GM18505 (cell line): ENCODE data around the gene IL3RA.
"Not testable (repeated sequence)": the region's sequence is repeated elsewhere in the genome, so short reads cannot be mapped to it uniquely, and the experiment has no call there.

Experiments used
- ATAC-seq: cut with Tn5 transposase; IDR thresholded peaks from one replicate; pipeline ENCODE4 v1.9.1; 2021; ENCODE audit not compliant: unreplicated experiment
- POLR2A ChIP-seq: IDR thresholded peaks from 4 replicates; pipeline ENCODE4 v1.6.1; 2011; ENCODE audit warnings: borderline replicate concordance; ENCODE audit not compliant: insufficient read depth, insufficient read length; ENCODE audit errors: extremely low read depth

IL3RA gene

DNA sequence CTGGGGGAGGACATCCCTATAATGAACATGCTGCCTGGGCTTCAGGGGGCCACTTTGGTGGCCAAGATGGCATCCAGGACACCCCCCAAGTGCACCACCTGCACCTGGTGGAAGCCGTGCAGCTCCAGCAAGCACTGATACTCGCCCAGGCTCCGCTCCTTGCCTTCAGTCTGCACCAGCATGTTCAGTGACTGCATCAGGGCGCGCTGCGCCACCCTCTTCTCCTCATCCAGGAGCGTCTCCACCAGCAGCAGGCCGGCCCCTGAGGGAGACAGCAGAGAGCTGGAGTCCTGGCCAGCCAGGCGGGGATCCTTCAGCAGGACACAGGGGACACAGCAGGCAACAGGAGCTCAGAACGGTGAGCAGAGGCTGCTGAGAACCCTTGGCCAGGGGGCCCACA, 66.6 kb downstream of the IL3RA start:
- no peak for TF ChIP-seq POLR2A
- no peak for ATAC-seq

DNA sequence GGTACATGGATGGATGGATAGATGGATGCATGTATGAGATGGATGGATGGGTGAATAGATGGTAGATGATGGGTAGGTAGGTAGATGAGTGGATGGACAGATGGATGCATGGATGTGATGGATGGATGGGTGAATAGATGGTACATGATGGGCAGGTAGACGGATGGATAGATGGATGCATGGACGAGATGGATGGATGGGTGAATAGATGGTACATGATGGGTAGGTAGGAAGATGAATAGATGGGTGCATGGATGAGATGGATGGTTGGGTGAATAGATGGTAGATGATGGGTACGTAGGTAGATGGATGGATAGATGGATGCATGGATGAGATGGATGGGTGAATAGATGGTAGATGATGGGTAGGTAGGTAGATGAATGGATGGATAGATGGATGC, 67.3 kb downstream of the IL3RA start:
- ATAC-seq = not testable (repeated sequence)

GRCh38 chrX:1405769-1406168, 69.2 kb downstream of the IL3RA start:
- not testable (repeated sequence) for ATAC-seq

GRCh38 chrX:1407035-1407434, 70.5 kb downstream of the IL3RA start:
- ATAC-seq = no peak
- no peak for TF ChIP-seq POLR2A

- no peak for TF ChIP-seq POLR2A
- no peak for ATAC-seq
Measured at GRCh38 chrX:1411326-1411725, 74.7 kb downstream of the IL3RA start.

DNA sequence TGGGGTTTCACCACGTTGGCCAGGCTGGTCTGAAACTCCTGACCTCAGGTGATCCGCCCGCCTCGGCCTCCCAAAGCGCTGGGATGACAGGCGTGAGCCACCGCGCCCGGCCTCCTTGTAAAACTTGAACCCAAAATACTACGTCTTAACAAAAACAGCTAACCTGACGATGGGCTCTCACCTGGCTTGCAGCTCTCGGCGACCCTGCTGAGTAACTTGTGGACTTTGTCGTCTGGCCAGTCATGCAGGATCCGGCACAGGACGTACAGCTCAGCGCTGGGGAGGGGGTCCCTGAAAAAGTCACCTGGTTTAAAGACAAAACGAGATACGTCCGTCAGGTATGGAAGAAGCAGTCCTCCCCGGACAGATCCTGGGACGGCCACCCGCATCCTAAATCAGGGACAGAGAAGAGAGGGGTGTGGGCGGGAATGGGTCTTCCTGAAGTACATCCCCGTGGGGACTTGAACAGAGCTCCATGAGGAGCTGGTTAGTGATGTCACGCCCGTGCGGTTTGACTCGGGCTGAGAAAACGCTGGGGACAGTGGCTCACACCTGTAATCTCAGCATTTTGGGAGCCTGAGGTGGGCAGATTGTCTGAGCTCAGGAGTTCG, 76.1 kb downstream of the IL3RA start:
- no peak for TF ChIP-seq POLR2A
- no peak for ATAC-seq

- no peak for TF ChIP-seq POLR2A
- ATAC-seq = no peak
Measured at GRCh38 chrX:1416327-1416784, 79.8 kb downstream of the IL3RA start.

- no peak for ATAC-seq
- TF ChIP-seq POLR2A = peak; percentile 2
Measured at GRCh38 chrX:1416965-1417760, 80.6 kb downstream of the IL3RA start.

DNA sequence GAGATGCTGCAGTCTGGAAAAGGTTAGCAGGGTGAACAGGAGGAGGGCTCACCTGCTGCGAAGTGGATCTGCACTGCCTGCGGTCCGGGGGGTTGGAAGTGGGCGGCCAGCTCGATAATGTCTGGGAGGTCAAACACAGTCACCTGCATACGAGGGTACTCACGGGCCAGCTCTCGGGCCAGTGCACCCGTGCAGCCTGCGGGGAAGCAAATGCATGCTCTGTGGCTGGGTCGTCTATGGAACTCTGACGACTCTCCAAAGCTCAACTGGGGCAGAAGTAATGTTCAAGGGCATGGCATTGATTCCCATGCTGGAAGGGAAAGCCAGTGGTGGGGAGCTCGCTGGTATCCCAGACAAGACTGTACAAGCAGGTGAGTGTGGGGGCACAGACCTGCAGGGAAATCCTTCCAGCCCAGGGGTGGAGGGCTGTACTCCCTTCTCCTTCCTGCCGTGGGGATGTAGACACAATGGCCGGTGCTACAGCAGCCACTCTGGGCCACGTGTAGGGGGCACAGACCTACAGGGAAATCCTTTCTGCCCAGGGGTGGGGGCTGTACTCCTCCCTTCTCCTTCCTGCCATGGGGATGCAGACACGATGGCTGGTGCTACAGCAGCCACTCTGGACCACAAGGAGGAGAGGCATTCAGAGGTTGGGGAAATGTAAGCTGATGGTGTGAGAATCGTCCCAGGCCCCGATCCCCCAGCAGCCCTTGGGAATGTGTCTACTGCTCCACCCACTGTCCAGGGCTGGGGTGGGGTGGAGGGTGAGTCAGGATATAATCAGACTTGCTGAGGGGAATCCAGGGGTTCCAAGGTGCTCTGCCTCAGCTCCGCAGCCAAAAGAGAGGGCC, 81.6 kb downstream of the IL3RA start:
- no peak for TF ChIP-seq POLR2A
- ATAC-seq = no peak

- ATAC-seq = no peak
- peak; percentile 47 for TF ChIP-seq POLR2A
Measured at GRCh38 chrX:1418901-1419544, 82.4 kb downstream of the IL3RA start.

DNA sequence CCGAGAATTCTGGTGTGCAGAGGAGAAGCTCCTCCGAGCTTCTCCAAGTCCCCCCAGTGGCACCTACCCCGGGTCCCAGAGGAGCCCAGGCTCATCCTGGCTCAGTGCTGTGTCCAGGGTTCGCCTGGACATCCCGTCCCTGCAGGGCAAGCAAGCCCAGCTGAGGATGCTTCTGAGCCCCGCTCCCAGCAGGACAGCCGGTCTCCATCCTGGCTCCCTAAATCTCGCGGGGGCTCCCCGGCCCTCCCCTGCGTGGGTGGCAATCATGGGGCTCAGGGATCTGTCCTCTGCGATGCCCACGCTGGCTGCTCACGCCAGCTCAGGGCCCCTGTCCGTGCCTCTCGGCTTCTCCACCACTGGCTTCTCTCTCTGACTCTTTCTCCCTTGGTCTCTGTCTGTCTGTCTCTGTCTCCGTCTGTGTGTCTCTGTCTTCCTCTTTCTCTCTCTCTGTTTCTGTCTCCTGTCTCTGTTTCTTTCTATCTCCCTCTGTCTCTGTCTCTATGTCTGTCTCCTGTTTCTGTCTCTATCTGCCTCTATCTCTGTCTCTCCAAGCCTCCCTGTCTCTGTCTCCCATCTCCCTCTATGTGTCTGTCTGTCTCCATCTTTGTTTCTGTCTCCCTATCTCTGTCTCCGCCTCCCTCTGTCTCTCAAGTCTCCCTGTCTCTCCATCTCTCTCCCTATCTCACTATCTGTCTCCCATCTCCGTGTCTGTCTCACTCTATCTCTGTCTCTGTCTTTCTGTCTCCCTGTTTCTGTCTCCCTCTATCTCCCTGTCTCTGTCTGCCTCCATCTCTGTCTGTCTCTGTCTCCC, 83.2 kb downstream of the IL3RA start:
- ATAC-seq = no peak
- TF ChIP-seq POLR2A = no peak

DNA sequence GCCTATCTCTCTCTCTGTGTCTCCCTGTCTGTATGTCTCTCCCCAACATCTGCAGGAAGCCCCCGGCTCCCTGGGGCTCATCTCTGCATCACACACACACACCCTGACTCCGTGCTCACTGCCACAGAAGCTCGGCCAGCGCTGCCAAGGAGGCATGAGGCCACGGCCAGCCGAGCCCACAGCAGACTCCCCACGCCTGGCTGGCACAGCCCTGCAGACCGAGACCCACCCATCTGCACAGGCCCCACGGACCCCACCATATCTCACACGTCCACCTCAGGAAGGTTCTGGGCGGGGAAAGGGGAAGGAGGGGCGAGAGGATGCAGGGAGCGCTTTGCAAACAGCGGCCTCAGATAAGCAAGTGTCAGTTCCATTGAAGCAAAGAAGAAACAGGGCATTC, 83.8 kb downstream of the IL3RA start:
- ATAC-seq = no peak
- TF ChIP-seq POLR2A = no peak
